GM19452 (cell line): ENCODE measurements around the gene EHD1.

Experiments
- ATAC-seq: cut with Tn5 transposase; IDR thresholded peaks from one replicate; pipeline ENCODE4 v1.9.1; 2021; ENCODE audit not compliant: unreplicated experiment

EHD1 gene

GRCh38 chr11:64845129-64845775, 33.2 kb downstream of the EHD1 start:
- ATAC-seq, result no peak

- no peak for ATAC-seq
Measured at GRCh38 chr11:64844330-64845128, 33.9 kb downstream of the EHD1 start, which contains the start of gene CDC42BPG. Gene CDC42BPG, minus strand, starts transcription at chr11:64844653. Its CDS starts 84 bp downstream, at chr11:64844569.

- no peak for ATAC-seq
Measured at GRCh38 chr11:64843686-64844329, 34.6 kb downstream of the EHD1 start.

- no peak for ATAC-seq
Measured at GRCh38 chr11:64842851-64843685, 35.4 kb downstream of the EHD1 start.

GRCh38 chr11:64842366-64842759, 36.1 kb downstream of the EHD1 start:
- ATAC-seq, result no peak

GRCh38 chr11:64841592-64842365, 36.6 kb downstream of the EHD1 start:
- no peak for ATAC-seq

- ATAC-seq, result no peak
Measured at GRCh38 chr11:64839887-64840782, 38.3 kb downstream of the EHD1 start.

GRCh38 chr11:64839335-64839734, 39.1 kb downstream of the EHD1 start:
- no peak for ATAC-seq

GRCh38 chr11:64838600-64839334, 39.7 kb downstream of the EHD1 start:
- ATAC-seq, result no peak

GRCh38 chr11:64837887-64838351, 40.5 kb downstream of the EHD1 start:
- ATAC-seq, result no peak

- no peak for ATAC-seq
Measured at GRCh38 chr11:64836448-64837072, 41.9 kb downstream of the EHD1 start.

- no peak for ATAC-seq
Measured at GRCh38 chr11:64835616-64836447, 42.6 kb downstream of the EHD1 start.

GRCh38 chr11:64834723-64835615, 43.5 kb downstream of the EHD1 start:
- no peak for ATAC-seq

GRCh38 chr11:64834031-64834722, 44.2 kb downstream of the EHD1 start:
- no peak for ATAC-seq

GRCh38 chr11:64833509-64833908, 44.9 kb downstream of the EHD1 start:
- ATAC-seq, result no peak

GRCh38 chr11:64833198-64833502, 45.3 kb downstream of the EHD1 start:
- ATAC-seq, result no peak
